ENCODE data around the gene SMAD7.

Gene SMAD7

DNA sequence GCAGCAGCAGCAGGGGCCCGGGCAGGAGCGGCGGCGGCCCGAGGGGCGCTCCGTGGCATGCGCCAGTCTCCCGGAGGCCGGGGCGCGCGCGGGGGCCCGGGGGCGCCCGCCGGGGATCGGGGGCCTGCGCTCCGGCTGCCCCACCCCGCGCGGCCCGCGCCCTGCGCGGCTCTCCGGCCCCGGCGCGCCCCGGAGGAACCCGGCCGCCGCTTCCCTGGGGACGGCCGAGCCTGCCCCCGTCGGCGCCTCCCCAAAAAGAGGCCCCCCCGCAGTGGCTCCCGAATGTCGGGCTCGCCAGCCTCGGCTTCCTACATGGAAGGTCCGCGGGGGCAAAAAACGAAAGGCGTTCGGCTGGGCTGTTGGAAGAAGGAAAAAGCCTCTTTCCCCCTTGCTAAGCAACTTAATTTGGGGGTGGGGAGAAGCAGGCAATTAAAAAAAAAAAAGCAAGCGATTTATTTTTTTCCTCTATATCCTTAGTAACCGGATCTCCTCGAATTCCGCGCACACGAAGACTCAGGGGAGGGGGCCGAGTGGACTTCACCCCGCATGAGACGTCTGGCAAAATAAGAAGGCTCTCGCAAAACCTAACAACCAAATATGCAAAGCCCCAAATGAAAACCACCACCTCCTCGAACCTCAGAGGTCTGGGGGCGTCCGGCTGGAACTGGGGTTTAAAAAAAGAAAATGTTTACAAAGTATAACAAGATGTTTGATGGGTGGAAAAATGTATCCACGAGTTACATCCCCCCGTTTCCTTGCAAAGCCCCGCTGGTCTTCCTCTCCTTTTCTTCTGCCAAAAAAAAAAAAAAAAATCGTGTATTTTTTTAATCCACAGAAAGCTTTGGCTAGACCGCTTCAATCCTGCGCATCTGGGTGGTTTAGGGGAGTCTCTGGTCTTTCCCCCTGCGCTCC, at the start of gene SMAD7:
Gene SMAD7, minus strand, starts transcription at position 430 of the 912 bp plus-strand sequence. CDS start 541 bp downstream, outside the sequence.
- no peak for TF ChIP-seq ZNF274 (IDR thresholded peaks at IDR 0.05; ENCODE audit: low read depth, low read length)

DNA sequence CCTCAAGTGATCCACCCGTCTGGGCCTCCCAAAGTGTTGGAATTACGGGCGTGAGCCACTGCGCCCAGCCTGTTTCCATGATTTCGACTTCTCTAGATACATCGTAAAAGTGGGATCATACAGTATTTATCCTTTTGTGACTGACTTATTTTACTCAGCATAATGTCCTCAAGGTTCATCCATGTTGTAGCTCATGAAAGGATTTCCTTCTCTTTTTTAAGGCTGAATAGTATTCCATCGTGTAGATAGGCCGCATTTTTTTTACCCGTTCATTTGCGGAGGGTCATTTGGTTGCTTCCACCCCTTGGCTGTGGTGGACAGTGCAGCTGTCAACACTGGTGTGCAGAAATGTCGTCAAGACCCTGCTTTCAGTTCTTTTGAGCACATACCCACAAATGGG, 48.8 kb upstream of the SMAD7 start:
- TF ChIP-seq ZNF274 (IDR thresholded peaks at IDR 0.05; ENCODE audit: low read depth, low read length) = no peak
- H3K4me3 ChIP-seq (ENCODE audit: low read length) = no peak overlapping the region

More for the DNA sequence above, at the start of gene SMAD7:
- peak within 1 kb of the TSS; percentile 81 for H3K4me3 ChIP-seq (ENCODE audit: low read length)

GRCh38 chr18:48997985-48998831, 47.4 kb upstream of the SMAD7 start:
- no peak for TF ChIP-seq ZNF274 (IDR thresholded peaks at IDR 0.05; ENCODE audit: low read depth, low read length)
- H3K4me3 ChIP-seq (ENCODE audit: low read length) = no peak overlapping the region

DNA sequence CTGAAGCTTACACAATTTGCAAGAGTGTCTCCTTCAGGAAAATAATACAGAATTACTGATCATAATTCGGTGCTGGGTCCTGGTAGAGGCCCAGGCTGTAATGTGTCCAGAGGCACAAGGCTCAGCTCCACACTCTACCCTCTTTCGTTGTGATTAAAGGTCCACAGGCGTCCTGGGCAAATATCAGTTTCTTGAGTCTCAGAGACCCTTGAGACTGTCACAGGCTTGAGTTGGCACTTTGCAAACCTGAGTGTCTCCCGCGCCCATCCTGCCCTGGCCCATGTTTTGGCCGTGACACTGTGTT, 46.9 kb upstream of the SMAD7 start:
- no peak for TF ChIP-seq ZNF274 (IDR thresholded peaks at IDR 0.05; ENCODE audit: low read depth, low read length)
- no peak overlapping the region for H3K4me3 ChIP-seq (ENCODE audit: low read length)

DNA sequence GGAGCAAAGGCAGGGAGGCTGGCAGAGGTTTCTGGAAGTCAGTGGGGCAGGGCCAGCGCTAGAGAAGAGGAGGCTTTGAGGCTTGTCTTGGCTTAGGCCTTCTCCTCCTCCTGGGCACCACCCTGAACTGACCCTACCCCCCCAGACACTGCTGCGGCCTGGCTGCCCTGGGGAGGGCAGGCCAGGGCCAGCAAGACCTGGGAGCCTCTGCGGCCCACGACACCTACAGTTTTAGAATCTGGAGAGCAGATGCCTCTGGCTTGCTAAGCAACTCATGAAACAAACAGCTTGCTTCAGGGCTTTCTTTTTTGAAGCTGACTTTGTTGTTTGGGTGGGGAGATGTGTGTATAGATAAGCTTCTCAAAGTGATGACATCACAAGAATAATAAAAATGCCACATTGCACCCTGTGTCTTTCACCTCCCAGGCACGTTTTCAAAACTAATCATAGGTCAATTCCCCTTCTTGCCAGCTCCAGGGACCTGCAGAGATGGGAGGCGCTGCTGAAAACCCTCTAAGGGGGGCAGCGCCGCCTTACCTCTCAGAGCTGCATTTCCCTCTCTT, 46.2 kb upstream of the SMAD7 start:
- H3K4me3 ChIP-seq (ENCODE audit: low read length) = no peak overlapping the region
- TF ChIP-seq ZNF274 (IDR thresholded peaks at IDR 0.05; ENCODE audit: low read depth, low read length) = no peak

GRCh38 chr18:48996041-48996440, 45.3 kb upstream of the SMAD7 start:
- no peak overlapping the region for H3K4me3 ChIP-seq (ENCODE audit: low read length)
- TF ChIP-seq ZNF274 (IDR thresholded peaks at IDR 0.05; ENCODE audit: low read depth, low read length) = no peak

DNA sequence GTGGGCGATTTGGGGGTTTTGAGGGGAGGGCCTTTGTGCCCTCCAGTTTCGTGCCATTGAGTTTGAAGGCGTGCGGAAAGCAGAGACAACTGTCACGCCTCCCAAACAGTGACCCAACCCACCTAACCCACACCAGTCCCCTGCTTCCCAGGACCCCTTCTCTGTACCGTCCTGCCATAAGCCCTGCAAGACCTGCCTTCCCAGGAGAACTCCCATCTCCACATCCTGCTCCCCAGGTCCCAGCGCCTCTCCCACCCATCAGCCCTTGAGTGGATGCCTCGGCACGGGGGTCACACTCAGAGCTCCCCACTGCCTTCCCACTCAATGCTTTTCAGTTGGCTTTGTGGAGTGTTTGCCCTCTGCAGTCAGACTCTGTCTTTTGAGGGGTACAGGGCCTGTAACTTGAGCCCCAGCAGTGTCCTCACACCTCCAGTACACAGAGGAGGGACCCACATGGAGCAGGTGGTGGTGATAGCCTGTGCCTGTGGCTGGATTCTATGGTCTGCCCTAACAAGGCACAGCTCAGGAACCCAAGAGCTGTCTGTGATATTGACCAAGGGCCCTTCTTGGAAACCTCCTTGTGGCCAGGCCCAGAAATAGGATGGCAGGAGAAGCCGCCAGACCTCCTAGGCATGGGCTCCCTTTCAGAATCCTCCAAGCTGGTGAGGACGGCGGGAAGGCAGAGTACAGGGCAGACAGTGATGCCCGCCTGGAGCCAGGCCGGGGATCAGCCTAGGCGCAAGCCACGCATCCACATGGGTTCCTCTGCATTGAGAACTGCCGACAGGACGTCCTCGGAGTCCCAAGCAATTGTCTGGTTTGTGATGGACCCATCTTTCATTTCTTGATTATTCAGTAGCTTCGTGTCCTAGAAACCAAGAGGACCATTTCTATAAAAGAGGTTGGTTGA, 44.4 kb upstream of the SMAD7 start:
- TF ChIP-seq ZNF274 (IDR thresholded peaks at IDR 0.05; ENCODE audit: low read depth, low read length) = no peak

DNA sequence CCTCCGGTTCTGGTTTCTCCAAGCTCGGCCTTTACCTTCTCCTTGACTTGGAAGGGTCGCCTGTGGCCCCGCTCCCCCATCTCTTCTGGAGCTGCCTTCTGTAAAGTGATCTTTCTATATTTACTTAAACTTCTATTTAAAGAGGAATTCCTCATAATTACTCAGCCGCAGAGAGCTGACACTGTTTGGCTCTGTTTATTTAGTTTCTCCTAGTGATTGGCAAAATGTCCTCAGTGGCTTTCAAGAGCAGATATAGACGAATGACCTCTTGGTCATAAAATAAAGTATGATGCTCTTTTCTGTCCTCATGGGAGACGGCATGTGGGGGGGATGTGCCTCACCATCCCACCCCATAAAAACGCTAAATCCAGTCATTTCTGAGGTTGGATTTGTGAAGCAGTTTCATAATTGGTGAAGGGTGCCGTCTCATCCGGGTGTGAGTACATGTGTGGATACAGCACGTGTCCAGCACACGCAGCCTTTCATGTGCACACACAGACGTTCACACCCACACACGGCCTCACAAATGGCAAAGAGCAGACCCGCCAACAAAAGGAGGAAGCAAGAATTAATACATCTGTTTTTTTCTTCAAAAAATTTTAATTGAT, 43.4 kb upstream of the SMAD7 start:
- TF ChIP-seq ZNF274 (IDR thresholded peaks at IDR 0.05; ENCODE audit: low read depth, low read length) = no peak
- H3K4me3 ChIP-seq (ENCODE audit: low read length) = no peak overlapping the region

More for the DNA sequence above, 44.4 kb upstream of the SMAD7 start:
- H3K4me3 ChIP-seq (ENCODE audit: low read length) = no peak overlapping the region

DNA sequence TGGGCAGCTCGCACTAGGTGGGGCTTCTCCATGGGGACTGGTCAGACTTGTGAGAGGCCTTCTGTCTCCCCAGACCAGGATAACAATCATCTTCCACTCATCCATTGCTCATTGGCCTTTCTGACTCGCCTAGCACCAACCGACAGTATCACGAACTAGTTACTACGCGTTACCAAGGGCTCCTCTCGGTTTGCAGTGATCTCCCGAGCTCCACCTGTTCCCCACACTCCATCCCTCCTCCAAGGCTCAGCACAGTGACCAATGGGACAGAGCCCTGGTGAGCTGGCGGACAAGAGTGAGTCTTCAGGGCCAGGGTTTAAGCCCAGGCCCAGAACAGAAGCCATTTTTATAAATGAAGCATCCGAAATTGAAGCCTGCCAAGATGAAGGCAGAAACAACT, 42.8 kb upstream of the SMAD7 start:
- H3K4me3 ChIP-seq (ENCODE audit: low read length) = no peak overlapping the region
- no peak for TF ChIP-seq ZNF274 (IDR thresholded peaks at IDR 0.05; ENCODE audit: low read depth, low read length)

- H3K4me3 ChIP-seq (ENCODE audit: low read length) = no peak overlapping the region
- TF ChIP-seq ZNF274 (IDR thresholded peaks at IDR 0.05; ENCODE audit: low read depth, low read length) = no peak
Measured at GRCh38 chr18:48992791-48993555, 42.2 kb upstream of the SMAD7 start.

GRCh38 chr18:48992133-48992532, 41.4 kb upstream of the SMAD7 start:
- H3K4me3 ChIP-seq (ENCODE audit: low read length) = no peak overlapping the region
- no peak for TF ChIP-seq ZNF274 (IDR thresholded peaks at IDR 0.05; ENCODE audit: low read depth, low read length)

DNA sequence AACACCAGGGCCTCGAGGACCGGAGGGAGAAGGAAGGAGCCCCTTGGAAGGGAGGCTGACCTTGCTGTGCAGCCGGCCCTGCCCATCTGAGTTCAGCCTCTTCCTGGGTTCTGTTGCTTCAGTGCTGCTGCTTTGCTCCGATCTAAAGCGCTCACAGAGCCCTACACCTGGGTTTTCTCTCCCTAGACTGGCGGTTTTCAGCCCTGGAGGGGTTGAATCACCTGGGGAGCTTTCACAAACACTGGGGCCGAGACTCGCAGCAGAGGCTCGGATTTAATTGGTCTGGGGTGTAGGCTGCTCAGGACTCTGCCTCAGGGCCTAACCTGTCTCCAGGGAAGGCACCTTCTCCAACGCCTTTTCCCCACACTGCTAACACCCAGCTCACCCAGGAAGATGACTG, 40.9 kb upstream of the SMAD7 start:
- H3K4me3 ChIP-seq (ENCODE audit: low read length) = no peak overlapping the region
- no peak for TF ChIP-seq ZNF274 (IDR thresholded peaks at IDR 0.05; ENCODE audit: low read depth, low read length)

GRCh38 chr18:48991319-48991660, 40.5 kb upstream of the SMAD7 start:
- no peak overlapping the region for H3K4me3 ChIP-seq (ENCODE audit: low read length)
- no peak for TF ChIP-seq ZNF274 (IDR thresholded peaks at IDR 0.05; ENCODE audit: low read depth, low read length)
